Fibroblast of the aortic adventitia (primary cell): Measurements from ENCODE around the gene SLC17A8. TPM values are rescaled to one million over a fixed set of nuclear protein-coding genes. Genes with fewer than 3 reads are reported as not detected.
A peak's percentile ranks its signal among the peaks of the same experiment; 100 is the strongest.

Experiments
- DNase-seq: peaks from one replicate; pipeline ENCODE4 v3.0.0-alpha.2; 2010; ENCODE audit warnings: low read depth
- H3K4me3 ChIP-seq: 2 replicates; pipeline ENCODE4 v1.5.1; 2011; ENCODE audit warnings: low read depth, mild to moderate bottlenecking, control low read depth, low read length, moderate library complexity
- CTCF ChIP-seq: IDR thresholded peaks from 2 replicates; pipeline ENCODE4 v1.5.1; 2011; ENCODE audit warnings: mild to moderate bottlenecking, low read length, control low read depth, inconsistent platforms; ENCODE audit not compliant: insufficient read depth
- total RNA-seq: library from RNA; depleted of rRNA; stranded (reverse); fragments of >200 nt; gene quantifications from 2 replicates; pipeline ENCODE4 v1.2.3, GENCODE V29; 2012; ENCODE audit warnings: low replicate concordance

The SLC17A8 gene
- total RNA-seq, 1 donor, result not detected

- H3K4me3 ChIP-seq, result no peak overlapping the region
- DNase-seq, result no peak
- TF ChIP-seq CTCF, result no peak
Observed at GRCh38 chr12:100368066-100368465, 11.2 kb downstream of the SLC17A8 start.

GRCh38 chr12:100371146-100371545 is 14.3 kb downstream of the SLC17A8 start:
- no peak overlapping the region for H3K4me3 ChIP-seq
- no peak for DNase-seq
- no peak for TF ChIP-seq CTCF

- no peak for DNase-seq
- H3K4me3 ChIP-seq, result no peak overlapping the region
- TF ChIP-seq CTCF, result no peak
Observed at GRCh38 chr12:100372853-100373640, 16.2 kb downstream of the SLC17A8 start.

- TF ChIP-seq CTCF, result no peak
- peak; percentile 68 for DNase-seq
- H3K4me3 ChIP-seq, result peak overlapping the region; percentile 22
Observed at GRCh38 chr12:100375038-100375735, 18.3 kb downstream of the SLC17A8 start.

- no peak for TF ChIP-seq CTCF
- DNase-seq, result no peak
- H3K4me3 ChIP-seq, result no peak overlapping the region
Observed at GRCh38 chr12:100376161-100376560, 19.3 kb downstream of the SLC17A8 start.

- no peak for TF ChIP-seq CTCF
- DNase-seq, result no peak
- no peak overlapping the region for H3K4me3 ChIP-seq
Observed at GRCh38 chr12:100381379-100381778, 24.5 kb downstream of the SLC17A8 start.

- TF ChIP-seq CTCF, result no peak
- H3K4me3 ChIP-seq, result no peak overlapping the region
- no peak for DNase-seq
Observed at GRCh38 chr12:100382338-100382737, 25.5 kb downstream of the SLC17A8 start.
